ENCODE data around the gene COA1. TPM values are rescaled to one million over a fixed set of nuclear protein-coding genes. Genes with fewer than 3 reads are reported as not detected.
"Not testable (repeated sequence)": the region's sequence is repeated elsewhere in the genome, so short reads cannot be mapped to it uniquely, and the experiment has no call there.

The COA1 gene, protein sequence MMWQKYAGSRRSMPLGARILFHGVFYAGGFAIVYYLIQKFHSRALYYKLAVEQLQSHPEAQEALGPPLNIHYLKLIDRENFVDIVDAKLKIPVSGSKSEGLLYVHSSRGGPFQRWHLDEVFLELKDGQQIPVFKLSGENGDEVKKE
- total RNA-seq: 41.2 TPM

DNA sequence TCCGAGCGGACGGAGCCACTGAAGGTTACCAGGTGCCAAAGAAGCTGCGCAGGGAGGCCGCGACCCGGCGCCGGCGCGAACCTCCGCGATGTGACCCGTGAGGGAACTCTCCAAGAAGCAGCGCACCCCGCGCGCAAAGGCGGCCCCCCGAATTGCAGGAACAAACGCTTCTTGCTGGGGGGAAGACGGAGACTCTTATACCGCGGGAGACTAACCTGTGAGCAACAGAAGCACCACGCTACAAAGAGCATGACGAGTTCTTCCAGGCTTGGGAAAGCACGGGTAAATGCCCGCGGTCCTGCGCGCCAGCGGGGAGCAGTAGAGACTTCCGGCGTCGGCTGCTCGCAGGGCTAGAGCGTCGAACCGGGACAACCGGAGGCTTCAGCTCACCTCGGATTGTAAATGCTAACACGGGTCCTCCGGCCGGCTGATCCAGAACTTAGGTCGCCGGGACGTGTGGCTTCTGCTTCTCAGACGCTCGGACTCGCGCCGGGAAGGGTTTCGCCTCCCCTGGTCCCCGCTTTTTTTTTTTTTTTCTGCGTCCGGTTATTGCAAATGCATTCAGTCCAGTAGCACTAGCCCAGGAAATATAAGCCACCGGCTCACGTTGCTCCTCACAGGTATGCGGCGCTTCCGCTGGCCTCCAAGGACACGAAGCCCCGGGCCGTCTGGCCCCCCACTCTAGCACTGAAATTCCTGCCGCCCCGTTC is at the start of gene COA1:
Gene COA1, minus strand, starts transcription at position 310 of the 710 bp plus-strand sequence. CDS start 80,909 bp downstream, outside the sequence.
- FAIRE-seq (no peak), DNase-seq (ENCODE audit: low spot score in 2 of 2) (peak; percentile 58 to 74)

DNA sequence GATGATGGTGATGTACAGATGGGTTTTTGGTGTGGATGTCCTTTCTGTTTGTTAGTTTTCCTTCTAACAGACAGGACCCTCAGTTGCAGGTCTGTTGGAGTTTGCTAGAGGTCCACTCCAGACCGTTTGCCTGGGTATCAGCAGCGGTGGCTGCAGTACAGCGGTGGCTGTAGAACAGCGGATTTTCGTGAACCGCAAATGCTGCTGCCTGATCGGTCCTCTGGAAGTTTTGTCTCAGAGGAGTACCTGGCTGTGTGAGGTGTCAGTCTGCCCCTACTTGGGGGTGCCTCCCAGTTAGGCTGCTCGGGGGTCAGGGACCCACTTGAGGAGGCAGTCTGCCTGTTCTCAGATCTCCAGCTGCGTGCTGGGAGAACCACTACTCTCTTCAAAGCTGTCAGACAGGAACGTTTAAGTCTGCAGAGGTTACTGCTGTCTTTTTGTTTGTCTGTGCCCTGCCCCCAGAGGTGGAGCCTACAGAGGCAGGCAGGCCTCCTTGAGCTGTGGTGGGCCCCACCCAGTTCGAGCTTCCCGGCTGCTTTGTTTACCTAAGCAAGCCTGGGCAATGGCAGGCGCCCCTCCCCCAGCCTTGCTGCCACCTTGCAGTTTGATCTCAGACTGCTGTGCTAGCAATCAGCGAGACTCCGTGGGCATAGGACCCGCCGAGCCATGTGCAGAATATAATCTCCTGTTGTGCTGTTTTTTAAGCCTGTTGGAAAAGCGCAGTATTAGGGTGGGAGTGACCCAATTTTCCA is 49.1 kb upstream of the COA1 start:
- not testable (repeated sequence) for DNase-seq (ENCODE audit: low spot score in 2 of 2); FAIRE-seq

DNA sequence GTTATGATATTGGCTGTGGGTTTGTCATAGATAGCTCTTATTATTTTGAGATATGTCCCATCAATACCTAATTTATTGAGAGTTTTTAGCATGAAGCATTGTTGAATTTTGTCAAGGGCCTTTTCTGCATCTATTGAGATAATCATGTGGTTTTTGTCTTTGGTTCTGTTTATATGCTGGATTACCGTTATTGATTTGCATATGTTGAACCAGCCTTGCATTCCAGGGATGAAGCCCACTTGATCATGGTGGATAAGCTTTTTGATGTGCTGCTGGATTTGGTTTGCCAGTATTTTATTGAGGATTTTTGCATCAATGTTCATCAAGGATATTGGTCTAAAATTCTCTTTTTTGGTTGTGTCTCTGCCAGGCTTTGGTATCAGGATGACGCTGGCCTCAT is 45.9 kb upstream of the COA1 start:
- DNase-seq (ENCODE audit: low spot score in 2 of 2); FAIRE-seq: not testable (repeated sequence)

DNA sequence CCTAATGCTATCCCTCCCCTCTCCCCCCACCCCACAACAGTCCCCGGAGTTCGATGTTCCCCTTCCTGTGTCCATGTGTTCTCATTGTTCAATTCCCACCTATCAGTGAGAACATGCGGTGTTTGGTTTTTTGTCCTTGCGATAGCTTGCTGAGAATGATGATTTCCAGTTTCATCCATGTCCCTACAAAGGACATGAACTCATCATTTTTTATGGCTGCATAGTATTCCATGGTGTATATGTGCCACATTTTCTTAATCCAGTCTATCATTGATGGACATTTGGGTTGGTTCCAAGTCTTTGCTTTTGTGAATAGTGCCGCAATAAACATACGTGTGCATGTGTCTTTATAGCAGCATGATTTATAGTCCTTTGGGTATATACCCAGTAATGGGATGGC is 43.9 kb upstream of the COA1 start:
- FAIRE-seq; DNase-seq (ENCODE audit: low spot score in 2 of 2): not testable (repeated sequence)

DNA sequence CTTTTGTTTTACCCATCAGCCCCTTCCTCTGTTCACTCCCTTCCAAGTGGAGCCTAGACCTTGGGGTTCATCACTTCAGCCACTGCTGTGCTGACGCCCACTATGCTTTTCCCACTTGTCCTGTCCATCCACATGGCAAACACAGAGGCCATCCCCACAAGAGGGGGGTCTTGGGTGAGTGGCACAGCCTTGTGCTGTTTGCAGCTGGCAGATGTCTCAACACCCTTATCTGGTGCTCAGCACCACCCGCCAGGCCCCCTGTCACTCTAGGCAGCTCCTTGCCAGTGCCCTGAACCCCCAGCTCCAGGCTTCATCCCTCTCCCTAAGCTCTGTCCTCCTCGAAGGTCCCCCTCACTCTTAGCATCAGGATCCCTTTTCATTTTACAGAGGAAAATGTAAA is 42.2 kb upstream of the COA1 start:
- no peak for DNase-seq (ENCODE audit: low spot score in 2 of 2)
- no peak for FAIRE-seq

DNA sequence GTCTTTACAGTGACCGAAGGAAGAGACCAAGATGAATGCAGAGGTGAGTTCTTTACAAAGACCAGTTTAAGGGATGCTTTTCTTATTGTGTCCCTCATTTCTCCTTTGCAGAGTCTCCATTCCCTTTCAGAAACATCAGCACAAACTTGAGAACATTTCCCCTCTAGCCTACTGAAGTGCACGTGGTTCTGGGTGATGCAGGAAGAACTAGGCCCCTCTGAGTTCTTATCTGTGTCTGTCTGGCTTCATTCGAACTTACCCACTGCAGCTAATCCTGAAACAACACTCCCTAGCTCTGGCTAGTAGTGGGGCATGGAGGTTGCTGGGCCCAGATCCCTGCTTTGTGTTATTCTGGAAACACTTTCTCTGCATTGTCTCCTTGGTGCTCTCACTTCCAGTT is 41.8 kb upstream of the COA1 start:
- DNase-seq (ENCODE audit: low spot score in 2 of 2) (no peak), FAIRE-seq (no peak)

DNA sequence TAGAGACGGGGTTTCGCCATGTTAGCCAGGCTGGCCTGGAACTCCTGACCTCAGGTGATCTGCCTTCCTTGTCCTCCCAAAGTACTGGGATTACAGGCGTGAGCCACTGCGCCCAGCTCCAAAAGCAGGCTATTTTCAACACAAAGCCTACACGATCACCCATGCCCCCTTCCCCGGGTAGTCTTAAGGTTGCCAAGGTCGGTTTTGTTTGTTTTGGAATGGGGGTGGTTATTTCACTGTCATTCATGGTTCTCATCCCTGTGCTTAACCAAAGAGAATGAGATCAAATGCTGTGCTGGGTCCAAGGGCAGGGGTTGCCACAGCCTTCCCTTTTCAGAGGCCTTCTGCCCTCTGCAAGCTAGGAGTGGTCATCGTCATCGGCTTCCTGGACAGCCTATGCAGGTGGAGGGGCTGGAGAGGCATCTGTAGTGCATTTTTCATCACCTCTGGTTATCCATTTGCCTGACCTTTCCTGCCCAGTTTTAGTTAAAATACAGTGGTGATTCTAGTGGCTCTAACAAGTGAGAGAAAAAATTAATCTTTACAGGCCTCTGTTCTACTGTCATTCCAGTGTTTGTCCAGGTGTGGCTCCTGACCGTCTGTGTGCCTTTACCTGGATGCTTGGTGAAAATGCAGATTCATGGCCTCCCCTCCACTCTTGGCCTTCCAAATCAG is 40.6 kb upstream of the COA1 start:
- no peak for FAIRE-seq
- no peak for DNase-seq (ENCODE audit: low spot score in 2 of 2)

DNA sequence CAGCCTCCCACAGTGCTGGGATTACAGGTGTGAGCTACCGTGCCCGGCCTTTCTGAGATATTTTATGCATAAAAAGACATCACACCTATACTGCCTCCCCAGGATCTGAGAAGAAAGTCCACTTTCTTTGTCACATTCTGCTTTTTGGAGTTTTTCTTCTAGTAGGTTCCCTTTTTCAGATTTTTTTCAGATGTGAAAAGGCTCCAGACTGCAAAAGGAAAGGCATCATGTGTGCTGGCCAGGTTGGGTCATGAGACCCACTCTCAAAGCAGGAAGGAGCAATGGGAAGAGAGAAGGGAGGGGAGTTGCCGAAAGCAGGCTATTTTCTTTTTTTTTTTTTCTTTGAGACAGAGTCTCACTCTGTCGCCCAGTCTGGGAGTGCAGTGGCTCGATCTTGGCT is 40.0 kb upstream of the COA1 start:
- FAIRE-seq (no peak), DNase-seq (ENCODE audit: low spot score in 2 of 2) (no peak)

DNA sequence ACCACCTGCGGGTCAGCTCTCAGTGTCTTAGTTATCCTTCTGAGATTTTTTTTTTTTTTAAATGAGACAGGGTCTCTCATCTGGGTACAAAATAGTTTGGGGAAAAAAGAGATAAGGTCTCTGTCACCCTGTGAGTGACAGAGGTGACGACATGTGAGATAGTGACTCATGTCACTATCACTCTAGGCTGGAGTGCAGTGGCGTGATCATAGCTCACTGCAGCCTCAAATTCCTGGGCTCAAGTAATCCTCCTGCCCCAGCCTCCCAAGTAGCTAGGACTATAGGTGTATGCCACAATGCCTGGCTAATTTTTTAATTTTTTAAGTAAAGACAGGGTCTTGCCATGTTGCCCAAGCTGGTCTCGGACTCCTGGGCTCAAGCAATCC is 39.6 kb upstream of the COA1 start:
- FAIRE-seq (no peak), DNase-seq (ENCODE audit: low spot score in 2 of 2) (no peak)

DNA sequence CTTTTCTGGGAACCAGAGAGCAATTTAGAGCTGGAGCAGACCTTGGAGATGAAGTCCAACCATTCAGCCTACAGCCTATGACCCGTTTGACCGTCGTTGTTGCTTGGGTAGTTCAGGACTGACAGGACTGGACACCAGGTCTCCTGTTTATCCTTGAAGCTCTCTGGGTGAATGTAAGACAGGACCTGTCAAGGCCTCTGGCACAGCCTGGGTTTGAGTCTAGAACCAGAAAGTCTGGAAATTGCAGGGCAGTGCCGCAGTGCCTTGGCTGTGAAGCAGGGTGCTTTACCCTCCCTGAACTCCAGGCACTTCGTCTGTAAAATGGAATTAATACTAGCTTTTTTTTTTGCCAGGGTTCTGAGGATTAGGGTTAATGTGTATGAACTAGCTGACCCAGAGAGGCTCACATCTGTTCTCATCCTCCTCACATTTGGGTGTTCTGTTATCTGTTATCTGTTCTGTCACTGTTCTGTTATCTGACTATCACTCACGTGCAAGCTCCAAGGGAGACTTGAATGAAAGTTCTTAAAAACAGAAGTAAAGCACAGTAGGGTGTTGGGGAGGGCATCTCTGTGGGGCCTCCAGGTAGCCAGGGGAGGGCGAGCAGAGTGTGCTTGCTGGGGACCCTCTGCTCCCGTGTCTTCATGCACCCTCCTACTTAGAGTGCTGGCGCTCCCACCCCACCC is 39.0 kb upstream of the COA1 start:
- DNase-seq (ENCODE audit: low spot score in 2 of 2) (no peak), FAIRE-seq (no peak)

DNA sequence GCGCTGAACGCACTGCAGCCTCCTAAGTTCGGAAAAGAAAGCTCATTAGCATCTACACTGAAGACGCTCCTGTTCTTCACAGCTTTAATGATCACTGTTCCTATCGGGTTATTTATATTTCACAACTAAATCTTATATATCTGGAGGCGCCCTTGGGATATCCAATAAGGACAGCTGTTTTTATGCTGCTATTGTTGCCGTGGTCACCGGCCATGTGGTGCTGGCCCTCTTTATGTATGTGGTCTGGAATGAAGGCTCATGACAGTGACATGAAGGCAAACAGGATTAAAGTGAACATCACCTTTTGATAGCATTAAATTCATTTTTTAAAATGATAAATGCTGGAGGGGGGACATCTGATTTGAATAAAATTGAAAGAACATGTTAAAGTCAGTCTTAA is 38.0 kb upstream of the COA1 start:
- FAIRE-seq (no peak), DNase-seq (ENCODE audit: low spot score in 2 of 2) (no peak)

DNA sequence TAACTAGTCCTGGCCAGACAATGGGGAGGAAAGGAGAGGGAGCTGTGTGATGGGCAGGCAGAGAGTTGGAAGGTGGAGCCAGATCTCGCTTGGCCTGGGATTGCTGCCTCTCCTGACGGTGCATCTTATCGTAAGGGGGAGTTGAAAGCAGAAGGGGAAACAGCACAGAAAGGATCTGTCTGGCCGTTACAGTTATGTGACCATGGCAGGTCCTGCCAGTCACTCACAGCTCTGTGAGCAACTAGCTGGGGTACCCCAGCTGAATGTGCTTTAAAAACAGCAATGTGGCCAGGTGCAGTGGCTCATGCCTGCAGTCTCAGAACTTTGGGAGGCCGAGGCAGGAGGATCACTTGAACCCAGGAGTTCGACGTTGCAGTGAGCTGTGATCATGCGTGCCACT is 37.2 kb upstream of the COA1 start:
- no peak for FAIRE-seq
- no peak for DNase-seq (ENCODE audit: low spot score in 2 of 2)

DNA sequence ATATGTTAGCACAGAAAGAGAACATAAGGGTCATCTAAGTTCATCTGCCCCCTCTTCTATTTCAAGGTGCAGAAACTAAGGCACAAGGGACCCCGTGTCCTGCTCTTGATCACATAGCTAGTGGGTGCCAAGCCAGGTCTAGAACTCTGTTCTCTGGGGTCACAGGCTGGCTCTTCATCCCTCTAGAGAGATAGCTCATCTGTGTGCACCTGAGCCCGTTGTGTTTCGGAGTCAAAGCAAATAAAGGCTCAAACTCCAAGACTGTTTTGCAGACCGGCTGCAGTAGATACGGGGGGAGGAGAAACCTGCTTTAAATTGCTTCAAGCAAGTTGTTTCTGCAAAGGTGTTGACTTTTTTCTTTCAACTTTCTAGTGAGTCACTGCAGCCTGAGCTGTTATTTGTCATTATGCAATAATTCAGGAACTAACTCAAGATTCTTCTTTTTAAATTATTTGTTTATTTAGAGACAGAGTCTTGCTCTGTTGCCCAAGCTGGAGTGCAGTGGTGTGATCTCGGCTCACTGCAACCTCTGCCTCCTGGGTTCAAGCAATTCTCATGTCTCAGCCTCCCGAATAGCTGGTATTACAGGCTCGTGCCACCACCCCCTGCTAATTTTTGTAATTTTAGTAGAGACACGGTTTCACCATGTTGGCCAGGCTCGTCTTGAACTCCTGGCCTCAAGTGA is 35.6 kb upstream of the COA1 start:
- no peak for FAIRE-seq
- DNase-seq (ENCODE audit: low spot score in 2 of 2): no peak

DNA sequence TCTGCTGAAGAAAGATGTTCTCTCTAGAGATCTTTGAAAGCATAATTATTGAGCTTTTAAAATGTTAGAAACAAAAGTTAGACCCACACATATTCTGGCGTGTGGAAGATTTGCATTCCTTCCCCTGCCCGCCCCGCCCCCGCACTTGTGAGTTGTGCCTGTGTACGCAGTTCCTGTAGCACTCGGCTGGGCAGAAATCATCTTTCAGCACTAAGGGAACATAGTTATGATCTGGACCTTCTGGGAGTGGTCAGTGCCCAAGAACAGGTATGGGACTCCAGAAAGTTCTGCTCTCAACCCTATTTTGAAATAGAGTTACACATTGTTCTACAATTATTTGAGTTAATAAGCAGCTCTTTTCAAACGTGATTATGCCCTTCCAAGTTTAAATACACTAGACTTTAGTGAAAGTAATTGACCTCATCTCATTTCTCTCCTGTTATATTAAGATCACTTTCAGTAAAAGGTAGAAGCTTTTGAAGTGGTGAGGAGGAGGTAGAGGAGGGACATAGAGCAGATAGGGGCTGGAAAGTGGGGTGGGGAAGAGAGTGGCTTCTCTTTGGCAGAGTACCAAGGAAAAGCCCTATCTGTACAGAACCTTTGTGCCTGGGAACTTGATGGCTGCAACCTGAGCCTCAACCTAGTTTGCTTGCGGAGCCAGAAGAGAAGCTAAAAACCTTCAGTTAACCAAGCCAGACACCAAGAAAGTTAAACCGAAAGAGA is 34.9 kb upstream of the COA1 start:
- FAIRE-seq: no peak
- no peak for DNase-seq (ENCODE audit: low spot score in 2 of 2)

DNA sequence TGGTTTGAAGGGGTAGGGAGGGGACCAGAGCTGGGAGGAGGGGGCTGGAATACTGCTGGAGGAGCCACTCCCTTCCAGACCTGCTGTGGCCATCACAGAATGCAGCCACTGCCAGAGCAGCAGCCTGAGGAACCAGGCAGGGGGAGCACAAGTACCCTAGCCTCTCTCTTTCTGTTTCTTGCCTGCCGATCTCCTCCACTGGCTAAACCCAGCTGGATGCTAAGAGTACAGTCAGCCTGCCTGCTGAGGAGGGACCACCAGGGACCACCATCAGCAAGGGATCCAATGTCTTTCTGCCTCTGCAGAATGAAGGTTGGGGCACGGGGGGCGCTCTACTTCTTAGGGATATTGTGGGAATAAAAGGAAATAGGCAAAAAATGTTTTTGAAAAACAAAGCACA is 33.9 kb upstream of the COA1 start:
- FAIRE-seq: no peak
- DNase-seq (ENCODE audit: low spot score in 2 of 2): no peak

DNA sequence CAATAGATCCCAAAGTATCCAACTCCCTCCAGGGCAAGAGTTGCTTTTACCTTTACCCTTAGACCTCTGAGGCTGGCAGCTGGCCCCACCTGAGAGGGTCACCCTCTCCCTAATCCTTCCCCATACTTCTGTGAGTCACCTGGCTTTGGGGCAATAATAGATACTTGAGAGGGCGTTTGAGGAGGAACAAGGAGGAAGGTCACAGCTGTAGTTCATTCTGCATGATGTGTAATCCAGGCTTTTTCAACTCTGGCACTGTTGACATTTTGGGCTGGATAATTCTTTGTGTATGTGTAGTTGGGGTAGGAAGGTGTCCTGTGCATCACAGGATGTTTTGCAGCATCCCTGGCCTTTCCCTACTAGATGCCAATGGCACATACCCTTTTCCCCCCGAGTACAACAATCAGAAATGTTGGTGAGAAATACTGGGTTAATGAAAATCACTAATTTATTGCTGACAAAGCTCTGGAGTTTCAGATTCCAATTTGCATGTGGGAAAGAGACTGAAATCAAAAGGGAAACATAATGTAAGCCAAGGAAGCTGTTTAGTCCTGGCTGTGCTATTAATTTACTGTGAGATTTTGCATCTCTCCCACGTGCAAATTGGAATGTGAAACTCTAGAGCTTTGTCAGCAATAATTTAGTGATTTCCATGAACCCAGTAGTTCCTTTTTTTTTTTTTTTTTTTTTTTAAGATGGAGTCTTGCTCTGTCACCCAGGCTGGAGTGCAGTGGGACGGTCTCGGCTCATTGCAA is 32.8 kb upstream of the COA1 start:
- FAIRE-seq: no peak
- DNase-seq (ENCODE audit: low spot score in 2 of 2): no peak

DNA sequence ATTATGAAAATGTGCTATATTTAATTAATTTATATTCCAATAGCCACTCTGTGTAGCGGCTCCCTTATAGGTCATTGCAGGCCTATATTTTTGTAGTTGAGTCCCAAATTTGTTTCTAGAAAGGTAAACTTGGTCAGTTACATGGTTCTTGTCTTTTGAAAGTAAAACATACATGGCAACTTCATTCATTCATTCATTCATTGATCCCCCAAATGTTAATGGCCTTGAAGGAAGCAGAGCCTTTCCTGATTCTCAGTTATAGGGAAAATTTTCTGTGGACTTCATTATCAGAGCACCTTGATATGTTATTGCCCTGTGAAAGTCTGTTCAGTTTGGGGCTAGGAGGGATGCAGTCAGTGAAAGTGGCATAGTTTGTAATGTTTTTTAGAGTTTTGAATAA is 32.1 kb upstream of the COA1 start:
- DNase-seq (ENCODE audit: low spot score in 2 of 2): no peak
- FAIRE-seq: no peak

DNA sequence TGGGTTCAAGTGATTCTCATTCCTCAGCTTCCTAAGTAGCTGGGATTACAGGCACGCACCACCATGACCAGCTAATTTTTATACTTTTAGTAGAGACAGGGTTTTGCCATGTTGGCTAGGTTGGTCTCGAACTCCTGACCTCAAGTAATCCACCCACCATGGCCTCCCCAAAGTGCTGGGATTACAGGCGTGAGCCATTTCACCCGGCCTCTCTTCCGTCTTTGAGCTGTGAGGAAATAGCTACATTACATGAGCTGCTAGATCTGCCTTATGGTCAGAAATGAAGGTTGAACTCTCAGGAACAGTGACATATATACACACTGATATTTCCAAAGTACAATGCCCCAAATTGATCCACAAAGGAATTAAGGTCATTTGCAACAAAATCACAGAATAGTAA is 31.5 kb upstream of the COA1 start:
- DNase-seq (ENCODE audit: low spot score in 2 of 2) (no peak), FAIRE-seq (no peak)
